Measurements from ENCODE around the gene DPF1.

DPF1 gene

GRCh38 chr19:38201731-38202130 is 22.3 kb downstream of the DPF1 start:
- DNase-seq (ENCODE audit: low read depth in 2 of 2), result no peak

DNA sequence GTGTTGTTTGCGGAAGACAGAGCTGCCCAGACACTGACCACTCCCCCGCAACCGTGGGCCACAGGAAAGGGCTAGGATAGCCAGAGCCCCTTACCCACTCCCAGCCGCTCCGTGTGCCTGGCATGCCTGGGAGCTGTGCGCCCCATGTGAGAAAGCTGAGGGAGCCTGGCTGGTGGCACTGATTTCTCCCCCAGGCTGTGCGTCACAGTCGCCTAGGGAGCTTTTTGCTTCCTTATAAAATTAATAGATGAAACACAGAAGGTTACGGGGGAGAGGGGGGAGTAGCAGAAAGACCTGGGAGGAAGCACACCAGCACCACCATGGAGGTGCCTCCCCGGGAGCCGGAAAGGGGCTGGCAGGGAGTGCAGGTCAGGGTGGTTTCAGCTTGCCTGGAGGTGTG is 24.7 kb downstream of the DPF1 start:
- DNase-seq (ENCODE audit: low read depth in 2 of 2), result no peak

- no peak for DNase-seq (ENCODE audit: low read depth in 2 of 2)
Observed at GRCh38 chr19:38197937-38198704, 25.9 kb downstream of the DPF1 start.

- DNase-seq (ENCODE audit: low read depth in 2 of 2), result no peak
Observed at GRCh38 chr19:38196948-38197656, 26.9 kb downstream of the DPF1 start.

DNA sequence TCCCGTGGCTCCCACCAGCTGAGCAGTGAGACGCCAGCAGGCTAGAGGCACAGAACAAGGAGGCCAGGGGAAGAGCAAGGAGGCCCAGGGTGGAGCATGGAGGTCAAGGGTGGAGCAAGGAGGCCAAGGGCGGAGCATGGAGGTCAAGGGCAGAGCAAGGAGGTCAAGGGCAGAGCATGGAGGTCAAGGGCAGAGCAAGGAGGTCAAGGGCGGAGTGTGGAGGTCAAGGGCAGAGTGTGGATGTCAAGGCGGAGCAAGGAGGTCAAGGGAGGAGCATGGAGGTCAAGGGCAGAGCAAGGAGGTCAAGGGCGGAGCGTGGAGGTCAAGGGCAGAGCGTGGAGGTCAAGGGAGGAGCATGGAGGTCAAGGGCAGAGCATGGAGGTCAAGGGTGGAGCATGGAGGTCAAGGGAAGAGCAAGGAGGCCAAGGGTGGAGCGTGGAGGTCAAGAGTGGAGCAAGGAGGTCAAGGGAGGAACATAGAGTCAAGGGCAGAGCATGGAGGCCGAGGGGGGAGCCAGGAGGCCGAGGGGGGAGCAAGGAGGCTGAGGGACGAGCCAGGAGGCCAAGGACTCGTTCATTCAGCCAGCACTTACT is 27.7 kb downstream of the DPF1 start:
- no peak for DNase-seq (ENCODE audit: low read depth in 2 of 2)

- DNase-seq (ENCODE audit: low read depth in 2 of 2), result no peak
Observed at GRCh38 chr19:38195237-38195636, 28.8 kb downstream of the DPF1 start.

DNA sequence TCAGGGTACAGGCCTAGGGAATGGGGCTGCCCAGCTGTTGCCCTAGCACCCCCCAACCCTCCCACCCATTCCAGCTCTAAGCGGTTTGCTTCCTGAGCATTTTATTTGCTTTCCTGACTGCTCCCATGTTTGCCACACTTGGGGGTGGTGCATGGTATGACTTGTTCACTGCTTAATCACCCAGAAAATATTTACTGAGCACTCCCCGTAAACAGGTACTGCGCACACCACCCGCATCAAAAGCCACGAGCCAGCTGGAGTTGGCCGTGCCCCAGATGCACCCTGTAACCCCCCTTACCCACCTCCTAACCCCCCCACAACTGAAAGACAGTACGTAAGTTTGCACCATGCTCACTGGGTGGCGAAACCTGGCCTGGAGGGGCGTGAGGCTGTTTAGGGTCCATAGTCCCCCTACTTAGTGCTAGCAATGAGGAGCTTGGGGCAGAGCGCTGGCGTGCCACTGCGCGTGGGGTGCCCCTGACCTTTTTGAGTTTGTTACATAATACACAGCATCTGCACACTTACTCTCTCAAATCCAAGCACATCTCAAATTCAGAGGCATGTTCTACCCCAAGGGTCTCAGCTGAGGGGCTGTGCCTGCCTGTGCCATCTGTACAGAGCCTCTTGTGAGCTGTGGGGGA is 29.8 kb downstream of the DPF1 start:
- no peak for DNase-seq (ENCODE audit: low read depth in 2 of 2)

DNA sequence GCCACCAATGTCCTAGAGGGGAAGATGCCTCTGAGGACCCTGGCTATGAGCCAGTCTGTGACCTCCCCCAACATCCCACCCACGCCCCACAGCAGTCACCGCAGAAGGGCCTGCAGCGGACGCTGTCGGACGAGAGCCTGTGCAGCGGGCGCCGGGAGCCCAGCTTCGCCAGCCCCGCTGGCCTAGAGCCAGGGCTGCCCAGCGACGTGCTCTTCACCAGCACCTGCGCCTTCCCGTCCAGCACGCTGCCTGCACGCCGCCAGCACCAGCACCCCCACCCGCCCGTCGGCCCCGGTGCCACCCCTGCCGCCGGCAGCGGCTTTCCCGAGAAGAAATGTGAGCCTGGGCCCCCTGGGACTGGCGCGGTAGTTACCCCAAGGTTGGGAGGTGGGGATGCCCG is 30.6 kb downstream of the DPF1 start:
- DNase-seq (ENCODE audit: low read depth in 2 of 2), result no peak

DNA sequence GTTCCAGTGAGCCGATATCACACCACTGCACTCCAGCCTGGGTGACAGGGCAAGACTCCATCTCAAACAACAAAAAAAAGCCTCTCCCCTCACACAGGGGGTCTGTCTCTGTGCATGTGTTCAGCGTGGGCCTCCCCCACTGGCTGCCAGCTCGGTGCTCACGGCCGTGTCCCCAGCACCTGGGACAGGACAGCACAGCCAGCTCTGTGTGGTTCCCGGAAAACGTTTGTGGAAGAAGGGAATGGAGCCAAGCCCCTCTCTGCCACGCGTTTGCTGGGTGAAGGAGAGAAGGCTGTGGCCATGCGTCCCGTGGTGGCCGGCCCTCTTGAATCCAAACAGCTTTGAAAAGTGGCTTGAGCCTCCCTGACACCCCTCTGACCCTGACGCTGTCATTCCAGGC is 32.3 kb downstream of the DPF1 start:
- DNase-seq (ENCODE audit: low read depth in 2 of 2), result no peak

- DNase-seq (ENCODE audit: low read depth in 2 of 2), result no peak
Observed at GRCh38 chr19:38190793-38191192, 33.2 kb downstream of the DPF1 start.

- no peak for DNase-seq (ENCODE audit: low read depth in 2 of 2)
Observed at GRCh38 chr19:38190061-38190460, 34.0 kb downstream of the DPF1 start.

DNA sequence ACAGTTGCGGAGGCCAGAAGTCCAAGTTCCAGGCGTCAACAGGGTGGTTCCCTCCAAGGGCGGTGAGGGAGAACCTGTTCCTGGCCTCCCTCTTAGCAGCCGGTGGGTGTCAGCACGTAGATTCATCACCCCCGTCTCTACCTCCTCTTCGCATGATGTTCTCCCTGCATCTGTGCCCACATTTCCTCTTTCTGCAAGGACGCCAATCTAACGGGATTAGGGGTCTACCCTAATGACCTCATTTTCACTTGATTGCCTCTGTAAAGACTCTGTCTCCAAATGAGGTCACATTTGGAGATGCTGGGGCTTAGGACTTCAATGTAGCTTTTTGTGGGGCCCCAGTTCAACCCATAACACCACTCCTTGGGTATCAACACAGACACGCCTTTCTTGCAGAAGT is 38.5 kb downstream of the DPF1 start:
- no peak for DNase-seq (ENCODE audit: low read depth in 2 of 2)

GRCh38 chr19:38184815-38185214 is 39.2 kb downstream of the DPF1 start:
- no peak for DNase-seq (ENCODE audit: low read depth in 2 of 2)

- no peak for DNase-seq (ENCODE audit: low read depth in 2 of 2)
Observed at GRCh38 chr19:38183251-38183897, 40.6 kb downstream of the DPF1 start.

DNA sequence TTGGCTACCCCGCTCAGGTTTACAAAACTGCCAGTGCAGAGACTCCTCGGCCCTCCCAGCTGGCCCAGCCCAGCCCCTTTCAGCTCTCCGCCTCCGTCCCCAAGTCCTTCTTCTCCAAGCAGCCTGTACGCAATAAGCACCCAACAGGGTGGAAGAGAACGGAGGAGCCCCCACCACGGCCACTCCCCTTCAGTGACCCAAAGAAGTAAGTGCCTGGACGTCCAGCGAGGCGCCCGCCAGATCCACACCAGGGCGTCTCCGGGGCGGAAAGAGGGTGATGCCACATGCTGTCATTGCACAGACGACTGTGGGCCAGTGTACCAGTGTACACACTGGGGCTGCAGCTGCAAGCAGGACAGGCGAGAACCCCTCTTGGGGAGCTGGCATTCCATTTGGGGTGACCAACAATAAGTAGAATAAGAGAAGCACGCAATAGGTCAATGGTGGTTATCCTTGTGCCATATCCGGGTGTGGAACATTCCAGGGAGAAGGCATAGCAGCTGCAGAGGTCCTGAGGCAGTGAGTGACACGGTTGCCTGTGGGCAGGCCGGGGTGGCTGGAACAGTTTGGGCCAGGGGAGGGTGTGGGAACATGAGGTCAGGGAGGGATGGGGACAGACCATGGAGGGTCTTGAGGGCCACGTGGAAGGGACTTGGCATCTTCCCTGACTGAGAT is 41.3 kb downstream of the DPF1 start:
- no peak for DNase-seq (ENCODE audit: low read depth in 2 of 2)

- DNase-seq (ENCODE audit: low read depth in 2 of 2), result no peak
Observed at GRCh38 chr19:38180071-38180470, 44.0 kb downstream of the DPF1 start.

DNA sequence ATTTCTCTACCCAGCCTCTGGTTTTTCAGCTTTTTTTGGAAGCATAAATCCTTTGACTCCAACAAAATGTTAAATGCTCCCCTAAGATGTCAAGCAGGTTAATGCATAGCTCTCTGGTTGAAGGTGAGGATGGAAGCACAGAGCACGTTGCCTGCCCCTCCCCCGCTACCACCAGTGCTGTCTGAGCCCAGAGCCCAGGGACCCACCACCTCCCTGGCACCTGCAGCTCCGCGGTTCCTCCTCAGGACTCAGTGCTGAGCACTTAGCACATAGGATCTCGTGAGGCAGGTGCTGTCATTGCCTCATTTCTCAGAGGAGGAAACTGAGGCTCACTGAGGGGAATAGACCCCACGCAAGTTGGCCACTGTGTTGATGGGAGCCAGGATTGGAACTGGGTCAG is 48.6 kb downstream of the DPF1 start:
- DNase-seq (ENCODE audit: low read depth in 2 of 2), result no peak

- DNase-seq (ENCODE audit: low read depth in 2 of 2), result no peak
Observed at GRCh38 chr19:38173291-38174041, 50.6 kb downstream of the DPF1 start.

DNA sequence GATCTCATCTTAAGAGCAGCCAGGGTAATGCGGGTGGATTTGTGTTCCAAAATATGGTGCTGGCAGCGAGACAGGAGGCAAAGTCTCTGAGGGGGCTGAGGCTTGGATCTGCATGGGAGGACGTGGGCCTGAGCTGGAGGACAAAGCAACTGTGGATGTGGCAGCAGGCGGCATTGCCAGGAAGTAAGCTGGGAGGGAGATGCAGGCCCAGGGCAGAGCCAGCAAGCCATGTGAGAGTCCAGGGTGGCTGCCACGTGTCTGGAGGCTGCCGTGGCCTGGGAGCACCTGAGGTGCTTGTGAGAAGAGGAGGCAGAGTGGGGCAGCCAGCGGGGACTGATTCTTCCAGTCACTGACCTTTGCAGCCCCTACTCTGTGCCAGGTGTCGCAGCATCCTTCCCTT is 52.0 kb downstream of the DPF1 start:
- DNase-seq (ENCODE audit: low read depth in 2 of 2), result no peak

- DNase-seq (ENCODE audit: low read depth in 2 of 2), result no peak
Observed at GRCh38 chr19:38170334-38170733, 53.7 kb downstream of the DPF1 start.

DNA sequence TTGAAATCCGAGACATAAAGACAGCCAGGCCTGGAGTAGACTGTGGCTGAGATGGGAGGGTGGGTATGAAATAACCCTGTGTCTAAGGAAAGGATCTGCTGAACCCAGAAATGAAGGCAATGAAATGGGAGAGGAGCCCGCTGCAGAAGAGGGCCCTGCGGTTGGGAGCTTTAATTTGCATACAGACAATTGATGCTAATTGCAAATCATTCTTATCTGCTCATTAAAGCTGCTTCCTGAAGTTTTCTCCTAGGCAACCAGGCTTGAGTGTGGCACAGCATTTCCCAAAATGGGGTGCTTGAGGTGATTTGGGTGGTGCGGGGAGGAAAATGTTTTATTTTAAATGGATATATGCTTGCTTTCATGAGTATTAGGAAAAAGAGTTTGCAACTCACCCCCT is 55.4 kb downstream of the DPF1 start:
- DNase-seq (ENCODE audit: low read depth in 2 of 2), result no peak
